Tibial nerve (tissue), 3 donors: Measurements from ENCODE around the gene SRP9.

Experiments
- POLR2A ChIP-seq, 2 donors: fragments of 450-650 bp; IDR thresholded peaks; one replicate each; pipeline ENCODE4 v1.6.1; 2017; ENCODE audit warnings: antibody characterized with exemption in 2 of 2, mild to moderate bottlenecking in 2 of 2, moderate library complexity in 2 of 2
- TF ChIP-seq, protein P1 (sequence below), 5 experiments: fragments of 200-600 bp in 3 of 5; fragments of 450-650 bp in 2 of 5; sonication (generic) in 3 of 5; IDR thresholded peaks; one replicate each; pipeline ENCODE4 v1.5.1; 2016 to 2019; ENCODE audit warnings: antibody characterized with exemption in 5 of 5, mild to moderate bottlenecking in 3 of 5, moderate library complexity in 2 of 5

DNA sequence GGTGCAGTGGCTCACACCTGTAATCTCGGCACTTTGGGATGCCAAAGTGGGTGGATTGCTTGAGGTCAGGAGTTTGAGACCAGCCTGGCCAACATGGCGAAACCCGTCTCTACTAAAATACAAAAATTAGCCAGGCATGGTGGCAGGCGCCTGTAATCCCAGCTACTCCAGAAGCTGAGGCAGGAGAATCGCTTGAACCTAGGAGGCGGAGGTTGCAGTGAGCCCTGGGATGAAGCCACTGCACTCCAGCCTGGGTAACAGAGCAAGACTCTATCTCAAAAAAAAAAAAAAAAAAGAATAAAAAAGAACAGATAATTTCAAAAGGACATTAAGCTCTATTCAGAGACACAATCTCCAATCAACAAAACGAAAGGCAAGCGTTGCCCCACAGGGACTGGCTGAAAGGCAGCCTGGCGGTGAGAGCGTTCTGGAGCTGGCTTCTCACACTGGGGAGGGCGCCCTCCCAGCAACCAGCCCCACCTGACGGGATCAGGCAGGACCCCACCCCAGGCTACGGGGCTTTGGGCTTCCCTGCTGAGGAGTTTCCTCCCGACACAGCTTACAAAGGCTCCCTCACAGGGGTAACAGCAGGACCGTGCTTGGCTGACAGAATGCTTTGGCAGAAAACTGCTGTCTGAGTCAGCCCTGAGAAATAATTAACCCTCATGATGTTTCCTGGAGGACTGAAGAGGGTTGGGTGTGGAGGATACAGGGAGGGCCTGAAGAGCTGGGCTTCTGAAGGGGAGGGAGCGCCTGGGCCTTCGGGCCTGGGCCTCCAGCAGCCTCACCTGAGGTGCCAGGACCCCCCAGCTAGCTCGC, 31.1 kb upstream of the SRP9 start:
- TF ChIP-seq, protein P1, sequence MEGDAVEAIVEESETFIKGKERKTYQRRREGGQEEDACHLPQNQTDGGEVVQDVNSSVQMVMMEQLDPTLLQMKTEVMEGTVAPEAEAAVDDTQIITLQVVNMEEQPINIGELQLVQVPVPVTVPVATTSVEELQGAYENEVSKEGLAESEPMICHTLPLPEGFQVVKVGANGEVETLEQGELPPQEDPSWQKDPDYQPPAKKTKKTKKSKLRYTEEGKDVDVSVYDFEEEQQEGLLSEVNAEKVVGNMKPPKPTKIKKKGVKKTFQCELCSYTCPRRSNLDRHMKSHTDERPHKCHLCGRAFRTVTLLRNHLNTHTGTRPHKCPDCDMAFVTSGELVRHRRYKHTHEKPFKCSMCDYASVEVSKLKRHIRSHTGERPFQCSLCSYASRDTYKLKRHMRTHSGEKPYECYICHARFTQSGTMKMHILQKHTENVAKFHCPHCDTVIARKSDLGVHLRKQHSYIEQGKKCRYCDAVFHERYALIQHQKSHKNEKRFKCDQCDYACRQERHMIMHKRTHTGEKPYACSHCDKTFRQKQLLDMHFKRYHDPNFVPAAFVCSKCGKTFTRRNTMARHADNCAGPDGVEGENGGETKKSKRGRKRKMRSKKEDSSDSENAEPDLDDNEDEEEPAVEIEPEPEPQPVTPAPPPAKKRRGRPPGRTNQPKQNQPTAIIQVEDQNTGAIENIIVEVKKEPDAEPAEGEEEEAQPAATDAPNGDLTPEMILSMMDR (IDR thresholded peaks at IDR 0.05), result peak in 2 of 5 experiments; percentile 34 to 43
- TF ChIP-seq POLR2A (IDR thresholded peaks at IDR 0.05), result no peak
